Stomach (tissue), 9 donors: ENCODE measurements around the gene ZNF462. TPM values are rescaled to one million over a fixed set of nuclear protein-coding genes. Genes with fewer than 3 reads are reported as not detected.

ENCODE experiments used
- DNase-seq, 2 donors: peaks; one replicate each; pipeline versions ENCODE4 v3.0.0 to v3.0.0-alpha.2; 2013 to 2019
- H3K27ac ChIP-seq, 5 donors: fragments of 200-600 bp in 4 of 5; sonication (generic) in 4 of 5; one replicate each; pipeline ENCODE4 v1.5.1; 2013 to 2019; ENCODE audit warnings: mild to moderate bottlenecking in 1 of 5, moderate library complexity in 1 of 5
- H3K27me3 ChIP-seq, 3 donors: fragments of 200-600 bp; sonication (generic); one replicate each; pipeline ENCODE4 v1.5.1; 2017 to 2019; ENCODE audit warnings: mixed run types in 1 of 3
- H3K36me3 ChIP-seq, 4 donors: fragments of 200-600 bp; sonication (generic); 1 replicate in 3 of 4; 2 replicates in 1 of 4; pipeline ENCODE4 v1.5.1; 2016 to 2019
- H3K4me1 ChIP-seq, 4 donors: fragments of 200-600 bp; sonication (generic); one replicate each; pipeline ENCODE4 v1.5.1; 2016 to 2019
- H3K4me3 ChIP-seq, 4 donors: fragments of 200-600 bp; sonication (generic) in 3 of 4; one replicate each; pipeline ENCODE4 v1.5.1; 2016 to 2019; ENCODE audit warnings: mild to moderate bottlenecking in 1 of 4
- H3K9me3 ChIP-seq, 4 donors: fragments of 200-600 bp; sonication (generic); one replicate each; pipeline ENCODE4 v1.5.1; 2016 to 2019
- CTCF ChIP-seq, 7 experiments: fragments of 450-650 bp in 4 of 7; fragments of 200-600 bp in 3 of 7; sonication (generic) in 3 of 7; IDR thresholded peaks; one replicate each; pipeline ENCODE4 v1.5.1; 2016 to 2019; ENCODE audit warnings: antibody characterized with exemption in 7 of 7, control low read depth in 2 of 7, mild to moderate bottlenecking in 1 of 7
- EP300 ChIP-seq: sonication (generic); formaldehyde crosslinking; IDR thresholded peaks from one replicate; pipeline ENCODE4 v1.6.1; 2017; ENCODE audit warnings: antibody characterized with exemption
- POLR2A ChIP-seq, 4 donors: fragments of 450-650 bp; IDR thresholded peaks; one replicate each; pipeline ENCODE4 v1.6.1; 2016; ENCODE audit warnings: antibody characterized with exemption in 4 of 4, control low read depth in 2 of 4, mild to moderate bottlenecking in 1 of 4, moderate library complexity in 1 of 4
- POLR2AphosphoS5 ChIP-seq, 3 donors: sonication (generic); formaldehyde crosslinking; IDR thresholded peaks; one replicate each; pipeline ENCODE4 v1.6.1; 2016; ENCODE audit warnings: antibody characterized with exemption in 3 of 3
- WGBS, 5 donors: extraction: QIAGEN DNeasy Blood & Tissue Kit in 3 of 5; methylation state at CpG; one replicate each; pipeline versions ENCODE4 v1.1.5 to v1.1.7; 2013 to 2018; 5-methylcytosine and 5-hydroxymethylcytosine counted together
- intact Hi-C: fragments of 100-400 bp; cut with DNase I; formaldehyde crosslinking; loops from one replicate; pipeline ENCODE4 v1.15.1; 2023; ENCODE audit warnings: low total_unique reads
- polyA plus RNA-seq, 3 donors: library from polyadenylated mRNA; stranded (reverse); fragments of 200-250 nt; gene quantifications; one replicate each; pipeline ENCODE4 v1.2.3, GENCODE V29; 2013
- total RNA-seq, 5 donors: library from RNA; depleted of rRNA; stranded (reverse); fragments of >200 nt; gene quantifications; one replicate each; pipeline versions ENCODE4 v1.1.0 to v1.2.3, GENCODE V29; 2014 to 2016
- donor health status: healthy with polysubstance abuse.
- donor health status: Bipolar disorder and iron deficiency.
- donor health status: healthy.

Gene ZNF462
- total and polyA plus RNA-seq, 8 donors: 0.50 to 60.1 (median 10.1) TPM

- Histone ChIP-seq H3K9me3 (no peaks in the 10 kb centered on the region), H3K36me3 (no peaks in the 10 kb centered on the region), H3K4me1 (peaks cover 0 to 32% (median 8%) of the 10 kb centered on the region in 4 donors), H3K27ac (no peak overlapping the region), H3K27me3 (no peaks in the 10 kb centered on the region), H3K4me3 (no peak overlapping the region)
- no peak for DNase-seq
- TF ChIP-seq POLR2AphosphoS5 (IDR thresholded peaks at IDR 0.05): no peak
- WGBS, 5 donors: 79 to 86% (median 83%) methylated on average over 5 of the region's 5 CpGs
- intact Hi-C loops: no loop called here
Measured at GRCh38 chr9:106891286-106891685, 28.3 kb downstream of the ZNF462 start.

DNA sequence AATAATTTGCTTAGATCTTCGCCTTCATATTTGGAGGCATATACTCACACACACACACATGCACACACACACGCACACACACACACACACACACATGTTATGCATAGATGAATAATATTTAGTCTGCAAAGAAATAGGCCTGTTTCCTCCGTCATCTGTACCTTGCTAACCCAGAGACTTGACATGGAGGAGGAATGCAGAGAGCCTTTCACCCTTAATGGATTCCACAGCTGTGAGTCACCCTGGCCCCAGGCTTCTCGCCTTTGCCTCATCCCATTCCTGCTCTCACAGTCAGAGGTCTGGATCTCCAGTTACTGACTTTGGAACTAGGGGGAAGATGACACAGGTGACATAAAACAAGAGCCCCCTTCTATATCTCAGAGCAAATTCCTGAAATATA is 29.7 kb downstream of the ZNF462 start:
- Histone ChIP-seq H3K4me1 (peaks cover 0 to 42% (median 9%) of the 10 kb centered on the region in 4 donors), H3K27ac (peak overlapping the region in 2 of 5 donors; percentile 27 to 39), H3K27me3 (no peaks in the 10 kb centered on the region), H3K4me3 (no peak overlapping the region), H3K9me3 (no peaks in the 10 kb centered on the region), H3K36me3 (no peaks in the 10 kb centered on the region)
- intact Hi-C loops: no loop called here
- TF ChIP-seq EP300 (no peak), CTCF (IDR thresholded peaks at IDR 0.05) (no peak), POLR2A (IDR thresholded peaks at IDR 0.05) (no peak), POLR2AphosphoS5 (IDR thresholded peaks at IDR 0.05) (no peak)
- peak in 1 of 2 donors; percentile 56 for DNase-seq
- 70 to 90% (median 88%) methylated on average over 4 of the region's 4 CpGs for whole genome bisulfite sequencing, 5 donors

DNA sequence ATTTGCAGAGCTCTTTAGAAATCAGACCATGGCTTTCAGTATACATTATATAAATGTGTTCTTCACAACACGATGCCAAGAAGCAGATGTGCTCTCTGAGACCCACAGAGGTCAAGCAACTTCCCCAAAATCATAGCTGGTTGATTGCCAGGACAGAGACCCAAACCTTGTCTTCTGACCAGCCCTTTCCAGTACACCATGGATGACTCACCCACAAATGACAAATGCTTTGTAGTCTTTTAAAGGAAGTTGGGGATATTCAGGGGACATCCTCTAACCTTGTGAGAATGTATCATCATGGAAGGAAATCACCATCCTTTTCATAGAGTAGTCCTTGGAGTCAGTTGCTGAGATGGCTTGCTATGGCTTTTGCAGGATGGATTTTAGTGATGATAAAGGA is 30.1 kb downstream of the ZNF462 start:
- no peaks in the 10 kb centered on the region for H3K9me3 ChIP-seq
- TF ChIP-seq EP300 (no peak), POLR2AphosphoS5 (IDR thresholded peaks at IDR 0.05) (no peak), POLR2A (IDR thresholded peaks at IDR 0.05) (no peak), CTCF (IDR thresholded peaks at IDR 0.05) (no peak)
- H3K4me1 ChIP-seq: peaks cover 0 to 47% (median 10%) of the 10 kb centered on the region in 4 donors
- H3K36me3 ChIP-seq: no peaks in the 10 kb centered on the region
- no peak overlapping the region for H3K4me3 ChIP-seq
- H3K27me3 ChIP-seq: no peaks in the 10 kb centered on the region
- no peak for DNase-seq
- H3K27ac ChIP-seq: peak overlapping the region in 2 of 5 donors; percentile 27 to 39
- intact Hi-C loops: no loop called here
- WGBS, 5 donors: 31 to 55% (median 42%) methylated on average over 1 of the region's 1 CpG

DNA sequence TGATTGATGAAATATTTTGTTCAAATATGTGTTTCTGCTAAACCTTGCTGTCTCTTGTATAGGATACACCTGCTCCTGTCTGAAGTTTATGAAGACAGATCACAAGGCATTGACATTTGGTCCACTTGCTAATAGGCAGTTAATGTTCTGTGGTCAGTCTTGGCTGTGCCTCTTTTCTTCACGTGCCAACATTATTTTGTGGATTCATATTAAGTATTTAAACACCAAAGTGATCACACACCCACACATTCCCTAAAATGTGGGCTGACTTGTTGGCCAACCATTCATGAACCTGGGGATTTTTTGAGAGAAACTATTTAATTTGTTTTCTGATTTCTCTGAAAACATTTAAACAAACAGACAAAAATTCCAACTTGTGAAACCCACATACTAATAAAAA is 33.7 kb downstream of the ZNF462 start:
- no peak for DNase-seq
- intact Hi-C loops: no loop called here
- Histone ChIP-seq H3K27me3 (no peaks in the 10 kb centered on the region), H3K4me3 (no peak overlapping the region), H3K36me3 (no peaks in the 10 kb centered on the region), H3K9me3 (peaks cover 0 to 6% (median 2%) of the 10 kb centered on the region in 4 donors), H3K27ac (no peak overlapping the region), H3K4me1 (peaks cover 0 to 32% (median 10%) of the 10 kb centered on the region in 4 donors)
- WGBS, 5 donors: 26 to 57% (median 38%) methylated on average over 1 of the region's 1 CpG
- TF ChIP-seq POLR2A (IDR thresholded peaks at IDR 0.05) (no peak), EP300 (no peak), POLR2AphosphoS5 (IDR thresholded peaks at IDR 0.05) (no peak), CTCF (IDR thresholded peaks at IDR 0.05) (no peak)

- TF ChIP-seq CTCF (IDR thresholded peaks at IDR 0.05) (no peak), EP300 (no peak), POLR2AphosphoS5 (IDR thresholded peaks at IDR 0.05) (no peak), POLR2A (IDR thresholded peaks at IDR 0.05) (no peak)
- no peaks in the 10 kb centered on the region for H3K27me3 ChIP-seq
- H3K4me1 ChIP-seq: peaks cover 0 to 32% (median 10%) of the 10 kb centered on the region in 4 donors
- peak overlapping the region in 1 of 5 donors; percentile 27 for H3K27ac ChIP-seq
- H3K36me3 ChIP-seq: no peaks in the 10 kb centered on the region
- peak in 1 of 2 donors; percentile 45 for DNase-seq
- 32 to 50% (median 50%) methylated on average over 1 of the region's 1 CpG for WGBS, 5 donors
- no peak overlapping the region for H3K4me3 ChIP-seq
- intact Hi-C loops: no loop called here
- H3K9me3 ChIP-seq: peaks cover 0 to 6% (median 2%) of the 10 kb centered on the region in 4 donors
Measured at GRCh38 chr9:106897236-106897635, 34.3 kb downstream of the ZNF462 start.
